T-helper 1 cell treated with Interleukin-12 subunit alpha and Interleukin-12 subunit beta and Interleukin-4 antibody, amounts not matched to agents 30 μg/mL and 1 μg/mL, for 36 hours (primary cell): ENCODE data around the gene DST.

Experiments used
- H3K27ac Mint-ChIP-seq: one replicate; pipeline ENCODE4 v1.8.0; 2021; ENCODE audit warnings: mild to moderate bottlenecking, mixed read lengths
- H3K27me3 Mint-ChIP-seq: one replicate; pipeline ENCODE4 v1.8.0; 2021; ENCODE audit warnings: low read depth, mixed read lengths
- H3K36me3 Mint-ChIP-seq: one replicate; pipeline ENCODE4 v1.8.0; 2021; ENCODE audit warnings: low read depth, mixed read lengths
- H3K4me1 Mint-ChIP-seq: one replicate; pipeline ENCODE4 v1.8.0; 2021; ENCODE audit warnings: low read depth, mixed read lengths
- H3K4me3 Mint-ChIP-seq: one replicate; pipeline ENCODE4 v1.8.0; 2021; ENCODE audit warnings: mild to moderate bottlenecking, moderate library complexity, mixed read lengths
- H3K9me3 Mint-ChIP-seq: one replicate; pipeline ENCODE4 v1.8.0; 2021; ENCODE audit warnings: mixed read lengths

DST gene

DNA sequence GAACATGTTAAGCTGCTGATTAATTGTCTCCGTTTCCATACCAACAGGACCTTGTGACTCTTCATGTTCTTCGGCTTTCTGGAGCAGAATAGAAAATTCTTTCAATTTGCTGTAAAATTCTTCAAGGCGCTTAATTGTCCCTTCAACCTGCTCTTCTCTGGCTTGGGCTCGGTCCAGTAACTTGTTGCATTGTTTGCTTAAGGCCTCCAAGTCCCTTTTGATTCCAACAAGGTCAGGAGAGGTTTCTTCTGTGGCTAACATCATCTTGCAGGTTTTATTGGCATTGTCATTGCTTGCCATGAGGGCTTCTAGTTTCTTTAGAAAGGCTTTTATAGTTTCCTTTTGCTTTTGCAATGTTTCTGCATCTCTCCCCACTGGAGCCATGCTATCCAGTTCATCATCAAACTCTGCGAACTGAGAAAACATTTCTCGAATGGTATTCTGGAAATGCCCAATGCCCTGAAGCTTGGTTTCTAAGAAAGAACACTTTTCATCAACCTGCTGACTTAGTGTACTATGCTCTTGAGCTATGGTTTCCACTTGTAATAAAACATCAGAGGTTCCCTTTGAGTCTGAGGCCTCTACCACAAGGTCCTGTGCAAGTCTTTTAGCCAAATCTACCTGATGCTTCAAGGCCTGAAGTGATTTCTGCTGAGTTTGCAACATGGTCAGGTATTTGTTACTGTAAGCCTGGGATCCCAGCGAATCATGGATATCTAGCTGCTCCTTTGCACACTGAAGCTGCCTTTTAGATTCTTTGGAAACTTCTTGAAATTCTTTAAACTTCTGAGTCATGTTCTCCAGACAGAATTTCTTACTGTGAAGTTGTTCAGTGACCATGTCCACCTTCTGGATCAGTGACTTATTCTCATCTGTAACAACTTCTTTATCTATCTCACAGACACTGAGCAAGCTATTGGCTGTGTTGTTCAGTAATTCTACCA, 90.2 kb downstream of the DST start:
- Mint-ChIP-seq H3K27ac (no peak overlapping the region), H3K36me3 (no peaks in the 10 kb centered on the region), H3K9me3 (no peaks in the 10 kb centered on the region), H3K4me1 (peaks cover 4% of the 10 kb centered on the region), H3K4me3 (no peak overlapping the region), H3K27me3 (peaks cover 3% of the 10 kb centered on the region)

- Mint-ChIP-seq H3K4me3 (no peak overlapping the region), H3K27ac (no peak overlapping the region)
These were observed 91.1 kb downstream of the DST start for GRCh38 chr6:56551409-56552120.

GRCh38 chr6:56550301-56550700, 92.4 kb downstream of the DST start:
- no peaks in the 10 kb centered on the region for H3K36me3 Mint-ChIP-seq

More at GRCh38 chr6:56551409-56552120, 91.1 kb downstream of the DST start:
- Mint-ChIP-seq H3K9me3 (no peaks in the 10 kb centered on the region), H3K36me3 (no peaks in the 10 kb centered on the region), H3K27me3 (peaks cover 3% of the 10 kb centered on the region), H3K4me1 (peaks cover 4% of the 10 kb centered on the region)

GRCh38 chr6:56549014-56549413, 93.7 kb downstream of the DST start:
- H3K27me3 Mint-ChIP-seq: peaks cover 7% of the 10 kb centered on the region
- H3K27ac Mint-ChIP-seq: no peak overlapping the region

More at GRCh38 chr6:56550301-56550700, 92.4 kb downstream of the DST start:
- H3K9me3 Mint-ChIP-seq: no peaks in the 10 kb centered on the region
- no peak overlapping the region for H3K27ac Mint-ChIP-seq
- peaks cover 3% of the 10 kb centered on the region for H3K27me3 Mint-ChIP-seq
- peaks cover 4% of the 10 kb centered on the region for H3K4me1 Mint-ChIP-seq
- H3K4me3 Mint-ChIP-seq: no peak overlapping the region

GRCh38 chr6:56547687-56548086, 95.0 kb downstream of the DST start:
- H3K27me3 Mint-ChIP-seq: peaks cover 7% of the 10 kb centered on the region
- H3K27ac Mint-ChIP-seq: no peak overlapping the region
- no peaks in the 10 kb centered on the region for H3K36me3 Mint-ChIP-seq
- no peaks in the 10 kb centered on the region for H3K9me3 Mint-ChIP-seq
- peaks cover 4% of the 10 kb centered on the region for H3K4me1 Mint-ChIP-seq
- no peak overlapping the region for H3K4me3 Mint-ChIP-seq

More at GRCh38 chr6:56549014-56549413, 93.7 kb downstream of the DST start:
- H3K4me1 Mint-ChIP-seq: peaks cover 4% of the 10 kb centered on the region
- H3K9me3 Mint-ChIP-seq: no peaks in the 10 kb centered on the region
- no peak overlapping the region for H3K4me3 Mint-ChIP-seq
- no peaks in the 10 kb centered on the region for H3K36me3 Mint-ChIP-seq

DNA sequence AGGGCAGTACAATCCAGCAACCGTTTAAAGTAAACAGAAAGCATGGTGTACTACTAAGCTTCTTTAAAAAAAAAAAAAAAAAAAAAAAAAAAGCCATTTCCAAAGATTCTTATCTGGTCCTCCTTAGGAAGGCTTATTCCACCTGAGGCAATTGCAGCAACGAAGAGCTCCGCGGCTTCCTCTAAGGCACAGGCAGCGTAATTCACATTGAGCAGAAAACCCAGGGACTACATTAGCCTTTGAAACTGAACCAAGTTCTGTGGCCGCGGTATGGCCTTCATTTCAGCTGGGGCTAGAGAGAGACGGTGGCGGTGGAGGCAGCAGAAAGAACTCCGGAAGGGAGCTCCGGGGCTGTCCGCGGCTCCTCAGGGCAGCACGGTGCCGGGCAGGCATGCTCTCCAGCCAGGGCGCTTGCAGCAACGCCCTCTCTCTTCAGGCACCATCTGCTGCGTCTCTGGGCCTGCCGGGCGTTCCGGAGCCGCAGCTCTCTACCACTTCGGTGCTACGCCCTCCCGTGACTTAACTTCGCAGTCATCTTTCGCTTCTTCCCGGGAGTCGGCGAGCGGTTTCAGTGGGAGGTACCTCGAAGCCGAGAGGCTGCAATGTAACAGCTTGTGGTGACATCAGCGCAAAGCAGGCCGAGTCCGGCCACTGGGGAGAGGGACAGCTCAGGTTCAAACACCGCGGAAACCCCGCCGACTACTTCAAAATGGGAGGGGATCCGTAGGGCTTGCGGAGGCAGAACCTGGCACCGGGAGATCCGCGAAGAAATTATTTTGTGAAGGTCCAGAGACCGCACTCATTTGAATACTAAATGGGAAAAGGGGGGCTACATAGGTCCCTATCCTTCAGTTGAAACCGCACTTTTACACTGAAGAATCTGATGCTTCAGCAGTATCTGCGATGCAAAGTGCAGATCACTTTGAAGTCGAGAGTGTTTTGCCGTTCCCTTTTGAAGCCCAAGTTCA, 100.0 kb downstream of the DST start:
- Mint-ChIP-seq H3K4me1 (no peaks in the 10 kb centered on the region), H3K4me3 (no peak overlapping the region), H3K36me3 (no peaks in the 10 kb centered on the region), H3K27ac (no peak overlapping the region), H3K27me3 (peaks cover 4% of the 10 kb centered on the region), H3K9me3 (no peaks in the 10 kb centered on the region)

DNA sequence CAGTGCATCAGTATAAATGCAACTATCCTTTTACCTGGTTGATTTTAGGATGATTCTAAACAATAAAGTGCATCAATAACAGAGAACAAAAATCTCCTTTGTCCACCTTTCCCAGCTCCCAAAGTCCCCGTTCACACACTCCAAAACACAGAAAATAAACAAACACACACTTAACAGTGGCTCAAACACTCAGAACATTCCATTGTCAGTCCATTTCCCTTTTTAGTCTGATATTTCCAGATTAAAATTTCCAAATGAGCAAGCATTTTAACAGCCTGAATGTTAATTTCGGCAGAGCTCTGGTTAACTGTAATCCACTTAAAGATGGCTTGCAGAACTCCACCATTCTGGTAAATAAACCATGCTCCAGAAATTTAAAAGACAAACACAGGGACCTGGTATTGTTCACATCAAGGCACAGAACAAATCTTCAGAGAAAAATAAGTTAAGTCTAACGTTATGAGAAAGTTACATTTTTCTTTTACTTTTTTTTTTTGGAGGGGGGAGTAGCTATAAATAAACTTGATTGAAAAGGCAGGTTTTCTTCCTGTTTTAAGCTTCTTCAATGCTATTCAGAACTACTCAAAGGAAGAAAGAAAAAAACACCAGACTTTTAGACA, 100.8 kb downstream of the DST start:
- Mint-ChIP-seq H3K9me3 (no peaks in the 10 kb centered on the region), H3K27ac (no peak overlapping the region), H3K27me3 (peaks cover 4% of the 10 kb centered on the region), H3K36me3 (no peaks in the 10 kb centered on the region), H3K4me3 (no peak overlapping the region), H3K4me1 (no peaks in the 10 kb centered on the region)

DNA sequence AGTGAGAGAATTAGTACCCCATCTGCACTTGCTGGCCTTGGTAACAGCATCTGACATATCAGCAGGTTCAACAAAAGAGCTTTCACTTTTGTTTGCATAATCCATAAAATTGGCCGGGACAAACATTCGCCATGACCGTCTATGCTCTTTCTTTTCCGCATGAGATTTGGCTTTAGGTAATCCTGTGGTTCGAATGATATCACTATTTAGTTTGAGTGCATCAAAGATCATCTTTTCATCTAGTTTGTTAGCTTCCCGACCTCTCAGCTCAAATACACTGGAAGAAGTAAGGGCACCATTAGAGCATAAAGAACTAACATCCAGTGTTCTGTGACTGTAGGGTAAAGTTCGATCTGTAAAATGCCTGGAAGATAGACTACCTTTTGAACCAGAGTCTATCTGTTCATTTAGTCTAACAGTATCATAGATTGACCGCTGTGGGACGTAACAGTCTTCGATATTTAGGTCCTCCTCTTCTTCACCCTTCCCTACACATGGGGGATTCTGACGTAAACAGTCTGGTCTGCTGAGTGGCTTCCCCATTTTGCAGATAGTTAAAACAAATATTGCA, 101.6 kb downstream of the DST start:
- H3K36me3 Mint-ChIP-seq: no peaks in the 10 kb centered on the region
- no peak overlapping the region for H3K4me3 Mint-ChIP-seq
- no peak overlapping the region for H3K27ac Mint-ChIP-seq
- no peaks in the 10 kb centered on the region for H3K9me3 Mint-ChIP-seq
- H3K4me1 Mint-ChIP-seq: no peaks in the 10 kb centered on the region
- H3K27me3 Mint-ChIP-seq: peaks cover 4% of the 10 kb centered on the region

DNA sequence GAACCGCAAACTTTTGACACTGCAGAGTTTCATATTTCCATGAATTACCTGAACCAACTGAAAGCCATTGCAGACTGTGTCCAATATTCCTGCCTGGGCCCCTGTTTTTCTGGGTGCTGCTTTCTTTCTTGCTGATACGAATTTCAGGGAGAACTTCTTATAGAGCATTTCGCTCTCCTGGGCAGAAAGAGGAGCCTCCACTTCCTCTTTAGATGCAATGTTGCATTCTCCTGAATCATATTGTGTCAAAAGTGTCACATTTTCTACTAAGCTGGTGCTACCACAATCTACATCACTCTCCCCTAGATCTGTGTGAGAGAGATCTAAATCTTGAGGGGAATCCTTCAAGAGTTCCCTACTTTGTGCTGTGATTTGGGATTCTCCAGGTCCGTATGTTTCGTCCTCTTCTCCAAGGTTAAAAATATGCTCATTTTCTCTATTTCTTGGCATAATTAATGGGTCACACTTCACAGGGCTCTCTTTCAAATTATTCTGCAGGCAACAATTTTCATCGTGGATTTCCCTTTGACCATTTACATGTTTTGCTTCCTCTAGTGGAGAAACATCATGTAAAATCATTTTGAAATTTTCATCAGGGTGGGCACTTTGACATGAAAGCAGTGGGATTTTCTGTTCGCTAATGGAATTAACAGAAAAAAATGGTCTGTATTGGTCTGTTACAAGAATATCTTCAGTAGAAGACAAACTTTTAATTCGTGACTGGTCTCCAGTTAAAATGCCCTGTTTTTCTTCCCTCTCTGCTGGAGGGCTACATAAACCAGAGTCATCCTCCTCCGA, 102.3 kb downstream of the DST start:
- Mint-ChIP-seq H3K36me3 (no peaks in the 10 kb centered on the region), H3K9me3 (no peaks in the 10 kb centered on the region), H3K27ac (no peak overlapping the region), H3K4me1 (no peaks in the 10 kb centered on the region), H3K4me3 (no peak overlapping the region), H3K27me3 (peaks cover 4% of the 10 kb centered on the region)

DNA sequence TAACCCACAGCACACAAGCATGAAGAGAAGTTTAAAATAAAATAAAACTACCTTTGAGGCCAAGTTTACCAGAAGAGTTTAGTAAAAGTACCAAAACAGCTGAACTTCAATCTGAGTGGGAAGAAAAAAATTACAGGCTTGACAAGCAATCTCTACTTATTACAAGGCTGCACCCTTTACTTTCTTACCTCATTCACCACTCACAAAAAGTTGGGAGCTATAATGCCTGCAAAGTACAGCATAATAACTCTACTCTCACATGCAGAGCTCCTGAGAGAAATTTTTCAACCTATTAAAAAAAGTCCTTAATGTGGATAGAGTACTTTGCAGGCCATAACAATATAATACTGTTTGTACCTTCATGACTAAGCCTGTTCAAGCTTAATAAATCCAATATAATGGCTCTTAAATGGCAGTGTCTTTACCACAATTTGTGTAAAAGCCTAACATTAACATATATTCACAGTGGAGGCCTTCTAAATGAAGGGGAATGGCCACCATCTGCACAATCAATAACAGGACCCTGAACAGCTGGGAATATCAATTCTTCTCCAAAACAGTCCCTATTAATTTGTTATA, 103.1 kb downstream of the DST start:
- Mint-ChIP-seq H3K4me1 (no peaks in the 10 kb centered on the region), H3K36me3 (no peaks in the 10 kb centered on the region), H3K4me3 (no peak overlapping the region), H3K27me3 (peaks cover 4% of the 10 kb centered on the region), H3K27ac (no peak overlapping the region), H3K9me3 (no peaks in the 10 kb centered on the region)

GRCh38 chr6:56538851-56539250, 103.8 kb downstream of the DST start:
- no peaks in the 10 kb centered on the region for H3K36me3 Mint-ChIP-seq
- no peak overlapping the region for H3K27ac Mint-ChIP-seq
- no peak overlapping the region for H3K4me3 Mint-ChIP-seq
- H3K9me3 Mint-ChIP-seq: no peaks in the 10 kb centered on the region
- no peaks in the 10 kb centered on the region for H3K4me1 Mint-ChIP-seq
- no peaks in the 10 kb centered on the region for H3K27me3 Mint-ChIP-seq

- H3K27me3 Mint-ChIP-seq: no peaks in the 10 kb centered on the region
These were observed 105.4 kb downstream of the DST start for GRCh38 chr6:56537223-56537770.

More at GRCh38 chr6:56537223-56537770, 105.4 kb downstream of the DST start:
- H3K9me3 Mint-ChIP-seq: no peaks in the 10 kb centered on the region
- H3K4me1 Mint-ChIP-seq: no peaks in the 10 kb centered on the region
- H3K36me3 Mint-ChIP-seq: no peaks in the 10 kb centered on the region
- no peak overlapping the region for H3K4me3 Mint-ChIP-seq
- H3K27ac Mint-ChIP-seq: no peak overlapping the region
